ENCODE data around the gene XYLT1.

The XYLT1 gene

DNA sequence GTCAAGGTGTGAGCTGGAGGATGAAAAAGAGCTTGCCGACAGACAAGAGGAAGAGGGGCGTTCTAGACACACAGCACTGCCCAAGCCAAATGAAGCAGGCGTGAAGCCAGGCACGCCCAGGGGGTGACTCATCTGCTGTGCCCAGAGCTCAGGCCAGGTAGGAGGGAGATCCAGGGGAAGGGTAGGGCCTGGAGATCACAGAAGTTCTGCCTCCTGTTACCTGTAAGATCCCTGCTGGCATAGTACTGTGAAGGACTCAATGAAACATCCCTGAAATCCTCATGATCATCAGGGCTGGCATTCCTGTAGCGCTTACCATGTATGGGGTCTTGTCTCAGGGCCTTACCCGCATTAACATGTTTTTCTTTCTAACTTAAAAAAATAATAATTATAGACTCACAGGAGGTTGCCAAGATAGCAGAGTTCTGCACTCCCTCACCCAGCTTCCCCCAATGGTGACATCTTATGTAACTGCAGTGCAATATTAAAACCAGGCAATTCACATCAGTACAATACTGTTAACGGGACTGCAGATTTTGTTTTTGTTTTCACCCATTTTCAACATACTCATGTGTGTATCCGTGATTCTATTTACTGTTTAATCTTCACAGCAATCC is 158.6 kb downstream of the XYLT1 start:
- TF ChIP-seq, protein P1, sequence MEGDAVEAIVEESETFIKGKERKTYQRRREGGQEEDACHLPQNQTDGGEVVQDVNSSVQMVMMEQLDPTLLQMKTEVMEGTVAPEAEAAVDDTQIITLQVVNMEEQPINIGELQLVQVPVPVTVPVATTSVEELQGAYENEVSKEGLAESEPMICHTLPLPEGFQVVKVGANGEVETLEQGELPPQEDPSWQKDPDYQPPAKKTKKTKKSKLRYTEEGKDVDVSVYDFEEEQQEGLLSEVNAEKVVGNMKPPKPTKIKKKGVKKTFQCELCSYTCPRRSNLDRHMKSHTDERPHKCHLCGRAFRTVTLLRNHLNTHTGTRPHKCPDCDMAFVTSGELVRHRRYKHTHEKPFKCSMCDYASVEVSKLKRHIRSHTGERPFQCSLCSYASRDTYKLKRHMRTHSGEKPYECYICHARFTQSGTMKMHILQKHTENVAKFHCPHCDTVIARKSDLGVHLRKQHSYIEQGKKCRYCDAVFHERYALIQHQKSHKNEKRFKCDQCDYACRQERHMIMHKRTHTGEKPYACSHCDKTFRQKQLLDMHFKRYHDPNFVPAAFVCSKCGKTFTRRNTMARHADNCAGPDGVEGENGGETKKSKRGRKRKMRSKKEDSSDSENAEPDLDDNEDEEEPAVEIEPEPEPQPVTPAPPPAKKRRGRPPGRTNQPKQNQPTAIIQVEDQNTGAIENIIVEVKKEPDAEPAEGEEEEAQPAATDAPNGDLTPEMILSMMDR (IDR thresholded peaks at IDR 0.05; ENCODE audit: unreplicated experiment in 3 of 3): no peak
- no peaks in the 10 kb centered on the region for H3K9me3 Mint-ChIP-seq
- H3K36me3 Mint-ChIP-seq (ENCODE audit: low read depth): no peaks in the 10 kb centered on the region
- H3K4me3 Mint-ChIP-seq: no peak overlapping the region
- H3K4me1 Mint-ChIP-seq: peaks cover 39% of the 10 kb centered on the region
- peak overlapping the region; percentile 85 to 97 (median 91) for H3K27ac Mint-ChIP-seq
- no peaks in the 10 kb centered on the region for H3K27me3 Mint-ChIP-seq (ENCODE audit: low read depth)

DNA sequence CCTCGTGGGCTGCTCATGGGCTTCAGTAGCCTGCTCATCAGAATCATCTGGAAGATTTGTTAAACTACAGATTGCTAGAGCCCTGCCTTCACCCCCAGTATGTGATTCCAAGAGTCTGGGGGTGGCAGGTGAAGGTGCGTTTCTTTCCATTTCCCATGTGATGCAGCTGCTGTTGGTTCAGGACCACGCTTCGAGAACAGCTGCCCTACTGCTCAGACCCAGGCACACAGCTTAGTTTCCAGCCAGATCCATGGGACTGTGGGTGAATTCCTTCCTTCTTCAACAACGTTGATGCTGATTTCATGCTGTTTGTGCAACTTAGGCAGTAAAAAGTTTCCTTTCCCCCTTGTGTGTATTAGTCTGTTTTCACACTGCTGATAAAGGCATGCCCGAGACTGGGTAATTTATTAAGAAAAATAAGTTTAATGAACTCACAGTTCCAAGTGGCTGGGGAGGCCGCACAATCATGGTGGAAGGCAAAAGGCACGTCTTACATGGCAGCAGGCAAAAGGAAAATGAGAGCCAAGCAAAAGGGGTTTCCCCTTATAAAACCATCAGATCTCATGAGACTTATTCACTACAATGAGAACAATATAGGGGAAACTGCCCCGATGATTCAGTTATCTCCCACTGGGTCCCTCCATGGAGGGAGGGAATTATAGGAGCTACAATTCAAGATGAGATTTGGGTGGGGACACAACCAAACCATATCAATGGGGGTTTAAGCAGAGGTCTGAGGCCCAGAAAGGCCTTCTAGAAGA is 159.2 kb downstream of the XYLT1 start:
- Mint-ChIP-seq H3K9me3 (no peaks in the 10 kb centered on the region), H3K4me3 (no peak overlapping the region), H3K27ac (peak overlapping the region; percentile 65 to 97 (median 68)), H3K4me1 (peaks cover 39% of the 10 kb centered on the region), H3K27me3 (ENCODE audit: low read depth) (no peaks in the 10 kb centered on the region), H3K36me3 (ENCODE audit: low read depth) (no peaks in the 10 kb centered on the region)
- TF ChIP-seq, protein P1 (IDR thresholded peaks at IDR 0.05; ENCODE audit: unreplicated experiment in 3 of 3): no peak

DNA sequence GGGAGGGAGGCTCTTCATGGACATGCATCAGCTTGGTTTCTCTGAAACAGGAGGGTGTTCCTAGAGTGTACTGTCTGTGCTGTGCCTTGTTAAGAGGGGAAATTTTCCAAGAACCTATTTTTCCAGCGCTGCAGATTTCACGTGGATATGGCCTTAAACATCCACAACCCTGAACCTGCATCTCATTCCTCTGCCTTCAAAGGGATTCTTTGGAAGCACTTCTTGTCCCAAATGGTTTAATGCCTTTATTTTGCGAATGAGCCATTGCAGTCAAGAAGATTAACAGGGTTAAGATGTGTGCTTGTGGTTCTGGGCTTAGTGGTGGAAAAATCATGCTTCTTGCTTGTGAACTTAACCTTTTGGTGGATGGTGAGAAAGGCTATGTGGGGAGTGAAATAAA is 161.2 kb downstream of the XYLT1 start:
- no peaks in the 10 kb centered on the region for H3K9me3 Mint-ChIP-seq
- no peak overlapping the region for H3K4me3 Mint-ChIP-seq
- H3K27me3 Mint-ChIP-seq (ENCODE audit: low read depth): no peaks in the 10 kb centered on the region
- TF ChIP-seq, protein P1 (IDR thresholded peaks at IDR 0.05; ENCODE audit: unreplicated experiment in 3 of 3): no peak
- H3K4me1 Mint-ChIP-seq: peaks cover 36% of the 10 kb centered on the region
- H3K27ac Mint-ChIP-seq: peak overlapping the region in 2 of 3 experiments; percentile 39 to 63
- no peaks in the 10 kb centered on the region for H3K36me3 Mint-ChIP-seq (ENCODE audit: low read depth)

DNA sequence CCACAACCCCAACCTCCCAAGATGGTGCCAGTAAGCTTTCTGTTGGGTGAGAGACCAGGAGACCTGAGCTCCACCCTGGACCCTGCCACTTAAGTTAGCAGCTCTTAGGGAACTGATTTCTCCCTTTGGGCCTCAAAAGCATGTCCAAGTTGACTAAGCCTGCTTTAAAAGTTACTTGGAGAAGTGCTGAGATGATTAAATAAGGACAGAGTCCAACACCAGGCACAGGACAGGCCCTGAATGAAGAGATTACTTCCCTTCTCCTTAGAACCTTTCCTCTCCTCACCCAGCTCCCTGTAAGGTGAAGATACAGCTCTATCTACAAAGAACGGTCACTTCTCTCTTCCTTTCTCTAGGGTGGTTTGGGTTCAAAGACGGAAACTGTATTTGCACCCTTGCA is 162.6 kb downstream of the XYLT1 start:
- TF ChIP-seq, protein P1 (IDR thresholded peaks at IDR 0.05; ENCODE audit: unreplicated experiment in 3 of 3): no peak
- Mint-ChIP-seq H3K27ac (no peak overlapping the region), H3K36me3 (ENCODE audit: low read depth) (no peaks in the 10 kb centered on the region)

DNA sequence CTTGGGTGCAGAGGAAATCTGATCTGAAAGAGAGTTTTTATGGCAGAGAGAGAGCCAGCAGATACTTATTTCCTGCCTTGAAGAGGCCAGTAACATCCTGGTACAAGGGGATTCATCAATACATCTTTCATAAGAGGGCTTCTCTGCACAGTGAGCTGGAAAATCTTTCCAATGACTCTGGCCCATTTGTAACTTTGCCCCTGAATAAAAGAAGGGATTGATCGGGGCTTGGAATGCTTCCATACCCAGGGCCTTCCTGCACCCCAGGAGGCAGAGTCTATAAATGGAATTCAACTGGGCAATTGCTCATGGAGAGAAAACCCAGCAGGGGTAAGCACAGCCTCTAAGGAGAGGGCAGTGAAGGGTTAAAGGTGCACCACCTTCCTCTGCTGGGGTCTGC is 163.3 kb downstream of the XYLT1 start:
- TF ChIP-seq, protein P1 (IDR thresholded peaks at IDR 0.05; ENCODE audit: unreplicated experiment in 3 of 3): no peak
- Mint-ChIP-seq H3K36me3 (ENCODE audit: low read depth) (no peaks in the 10 kb centered on the region), H3K27ac (peak overlapping the region in 1 of 3 experiments; percentile 38), H3K4me1 (peaks cover 37% of the 10 kb centered on the region), H3K9me3 (no peaks in the 10 kb centered on the region), H3K4me3 (no peak overlapping the region), H3K27me3 (ENCODE audit: low read depth) (peaks cover 6% of the 10 kb centered on the region)

More for the DNA sequence above, 162.6 kb downstream of the XYLT1 start:
- H3K9me3 Mint-ChIP-seq: no peaks in the 10 kb centered on the region
- H3K27me3 Mint-ChIP-seq (ENCODE audit: low read depth): peaks cover 1% of the 10 kb centered on the region
- H3K4me3 Mint-ChIP-seq: no peak overlapping the region
- peaks cover 39% of the 10 kb centered on the region for H3K4me1 Mint-ChIP-seq

Measured in nephron (organoid).